Measurements from ENCODE around the gene ELOVL1. TPM values are rescaled to one million over a fixed set of nuclear protein-coding genes. Genes with fewer than 3 reads are reported as not detected.
A peak's percentile ranks its signal among the peaks of the same experiment; 100 is the strongest.

ELOVL1 gene
- total RNA-seq, 1 donor from 2014 or later, result 18.7 TPM

- Mint-ChIP-seq H3K36me3 (ENCODE audit: unreplicated experiment) (no peaks in the 10 kb centered on the region), H3K4me3 (ENCODE audit: unreplicated experiment) (peak overlapping the region; percentile 70), H3K27me3 (ENCODE audit: unreplicated experiment) (peaks cover 3% of the 10 kb centered on the region), H3K9me3 (ENCODE audit: unreplicated experiment) (peaks cover 7% of the 10 kb centered on the region), H3K27ac (ENCODE audit: unreplicated experiment) (peak overlapping the region; percentile 44), H3K4me1 (ENCODE audit: low read depth, unreplicated experiment) (peaks cover 19% of the 10 kb centered on the region)
- TF ChIP-seq CTCF (IDR thresholded peaks at IDR 0.05; ENCODE audit: partially characterized antibody, unreplicated experiment), result no peak
- no peak for DNase-seq
Measured at GRCh38 chr1:43348343-43348808, 19.4 kb downstream of the ELOVL1 start.

- Mint-ChIP-seq H3K4me3 (ENCODE audit: unreplicated experiment) (no peak overlapping the region), H3K36me3 (ENCODE audit: unreplicated experiment) (no peaks in the 10 kb centered on the region), H3K27me3 (ENCODE audit: unreplicated experiment) (peaks cover 3% of the 10 kb centered on the region), H3K9me3 (ENCODE audit: unreplicated experiment) (peaks cover 7% of the 10 kb centered on the region), H3K27ac (ENCODE audit: unreplicated experiment) (no peak overlapping the region), H3K4me1 (ENCODE audit: low read depth, unreplicated experiment) (peaks cover 19% of the 10 kb centered on the region)
- no peak for DNase-seq
- no peak for TF ChIP-seq CTCF (IDR thresholded peaks at IDR 0.05; ENCODE audit: partially characterized antibody, unreplicated experiment)
Measured at GRCh38 chr1:43346636-43347035, 21.2 kb downstream of the ELOVL1 start.

GRCh38 chr1:43345120-43345519 is 22.7 kb downstream of the ELOVL1 start:
- Mint-ChIP-seq H3K9me3 (ENCODE audit: unreplicated experiment) (peaks cover 7% of the 10 kb centered on the region), H3K36me3 (ENCODE audit: unreplicated experiment) (no peaks in the 10 kb centered on the region), H3K4me3 (ENCODE audit: unreplicated experiment) (no peak overlapping the region), H3K27ac (ENCODE audit: unreplicated experiment) (no peak overlapping the region), H3K4me1 (ENCODE audit: low read depth, unreplicated experiment) (peaks cover 19% of the 10 kb centered on the region), H3K27me3 (ENCODE audit: unreplicated experiment) (peaks cover 3% of the 10 kb centered on the region)
- no peak for DNase-seq
- TF ChIP-seq CTCF (IDR thresholded peaks at IDR 0.05; ENCODE audit: partially characterized antibody, unreplicated experiment), result no peak

GRCh38 chr1:43344267-43344850 is 23.5 kb downstream of the ELOVL1 start:
- Mint-ChIP-seq H3K27ac (ENCODE audit: unreplicated experiment) (no peak overlapping the region), H3K4me1 (ENCODE audit: low read depth, unreplicated experiment) (peaks cover 12% of the 10 kb centered on the region), H3K36me3 (ENCODE audit: unreplicated experiment) (no peaks in the 10 kb centered on the region), H3K9me3 (ENCODE audit: unreplicated experiment) (peaks cover 5% of the 10 kb centered on the region), H3K27me3 (ENCODE audit: unreplicated experiment) (peaks cover 2% of the 10 kb centered on the region), H3K4me3 (ENCODE audit: unreplicated experiment) (no peak overlapping the region)
- no peak for DNase-seq
- no peak for TF ChIP-seq CTCF (IDR thresholded peaks at IDR 0.05; ENCODE audit: partially characterized antibody, unreplicated experiment)

GRCh38 chr1:43340559-43340958 is 27.3 kb downstream of the ELOVL1 start:
- Mint-ChIP-seq H3K9me3 (ENCODE audit: unreplicated experiment) (peaks cover 2% of the 10 kb centered on the region), H3K27ac (ENCODE audit: unreplicated experiment) (no peak overlapping the region), H3K27me3 (ENCODE audit: unreplicated experiment) (no peaks in the 10 kb centered on the region), H3K4me3 (ENCODE audit: unreplicated experiment) (no peak overlapping the region), H3K36me3 (ENCODE audit: unreplicated experiment) (no peaks in the 10 kb centered on the region), H3K4me1 (ENCODE audit: low read depth, unreplicated experiment) (peaks cover 2% of the 10 kb centered on the region)
- no peak for TF ChIP-seq CTCF (IDR thresholded peaks at IDR 0.05; ENCODE audit: partially characterized antibody, unreplicated experiment)
- no peak for DNase-seq

Data from glutamatergic neuron (in vitro differentiated cells).